NB4 (cell line): Measurements from ENCODE around the gene RGPD8.

Experiments used
- DNase-seq: peaks from one replicate; pipeline ENCODE4 v3.0.0; 2010; ENCODE audit warnings: low read depth
- H3K4me3 ChIP-seq: one replicate; pipeline ENCODE4 v1.5.1; 2011; ENCODE audit warnings: mild to moderate bottlenecking, low read depth, low read length, moderate library complexity
- CTCF ChIP-seq: IDR thresholded peaks from one replicate; pipeline ENCODE4 v1.5.1; 2012; ENCODE audit warnings: low read depth, low read length
- MAX ChIP-seq: IDR thresholded peaks from 2 replicates; pipeline ENCODE4 v1.6.1; 2011; ENCODE audit warnings: low read depth, low read length
- MYC ChIP-seq: IDR thresholded peaks from 2 replicates; pipeline ENCODE4 v1.6.1; 2011; ENCODE audit warnings: low read depth, low read length
- POLR2A ChIP-seq: IDR thresholded peaks from 2 replicates; pipeline ENCODE4 v1.6.1; 2011; ENCODE audit warnings: mild to moderate bottlenecking; ENCODE audit not compliant: insufficient read length; ENCODE audit errors: extremely low read depth

The RGPD8 gene

DNA sequence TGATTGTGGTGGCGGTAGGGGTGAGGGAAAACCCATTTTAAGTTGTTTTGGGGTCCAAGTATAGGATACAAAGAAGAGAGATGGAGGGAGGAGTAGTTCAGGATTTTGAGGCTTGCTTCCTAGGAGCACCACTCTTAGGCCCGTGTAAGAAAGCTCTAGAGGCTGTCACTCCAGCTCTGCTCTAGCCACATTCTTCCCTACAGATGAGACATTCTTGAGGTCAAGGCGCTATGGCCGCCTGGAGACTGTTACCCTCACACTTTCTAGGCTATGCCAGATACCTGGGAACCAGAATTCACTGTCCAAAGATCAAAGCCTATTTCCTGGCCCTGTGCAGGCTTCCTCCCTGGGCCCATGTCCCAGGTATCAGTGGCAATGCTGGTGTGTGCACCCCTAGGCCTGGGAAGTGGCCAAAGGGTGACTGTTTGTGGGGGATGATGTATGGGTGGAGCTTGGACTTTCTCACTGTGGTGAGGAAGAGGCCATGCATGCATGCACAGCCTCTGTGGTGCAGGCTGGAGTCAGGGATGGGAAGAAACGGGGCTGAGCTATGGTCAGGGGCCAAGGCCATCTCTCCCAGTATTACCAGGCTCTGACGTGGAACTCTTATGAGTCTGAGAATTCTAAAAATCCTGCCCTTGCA is 41.5 kb upstream of the RGPD8 start:
- no peak for DNase-seq
- no peak overlapping the region for H3K4me3 ChIP-seq
- TF ChIP-seq MYC (no peak), POLR2A (no peak), MAX (no peak), CTCF (no peak)

DNA sequence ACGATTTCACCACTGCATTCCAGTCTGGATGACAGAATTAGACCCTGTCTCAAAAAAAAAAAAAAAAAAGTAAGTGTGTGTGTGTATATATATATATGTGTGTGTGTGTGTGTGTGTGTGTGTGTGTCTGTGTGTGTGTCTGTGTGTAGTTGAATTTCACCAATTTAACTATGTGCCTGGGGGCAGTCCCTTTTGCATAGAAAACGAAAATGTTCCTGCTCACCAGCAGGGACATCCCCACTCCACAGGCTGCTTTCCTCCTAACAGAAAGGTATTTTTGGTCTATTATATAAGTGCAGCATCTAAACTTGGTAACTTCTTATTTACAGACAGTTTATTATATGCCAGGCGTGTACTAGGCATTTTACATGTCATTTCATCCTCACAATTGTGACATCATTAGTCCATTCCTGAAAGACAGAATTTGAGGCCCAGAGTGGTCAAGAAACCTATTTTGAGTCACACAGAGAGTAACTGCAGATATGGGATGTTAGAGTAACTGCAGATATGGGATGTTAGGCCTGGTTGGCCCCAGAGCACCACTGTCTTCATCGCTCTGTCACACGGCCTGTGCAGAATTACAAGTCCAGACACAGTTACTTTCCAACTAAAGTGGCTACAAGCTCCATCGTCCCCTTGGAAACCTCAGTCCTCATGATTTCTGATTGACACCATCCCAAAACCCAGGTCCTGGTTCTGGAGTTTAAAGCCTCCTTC is 39.3 kb upstream of the RGPD8 start:
- TF ChIP-seq CTCF (no peak), POLR2A (no peak), MYC (no peak), MAX (no peak)

GRCh38 chr2:112465382-112465781 is 31.9 kb upstream of the RGPD8 start:
- TF ChIP-seq POLR2A = no peak
- peak; percentile 8 for TF ChIP-seq CTCF
- no peak for DNase-seq
- no peak overlapping the region for H3K4me3 ChIP-seq

More for the DNA sequence above, 39.3 kb upstream of the RGPD8 start:
- no peak for DNase-seq
- H3K4me3 ChIP-seq = no peak overlapping the region

- TF ChIP-seq MAX = no peak
- no peak for TF ChIP-seq CTCF
- TF ChIP-seq POLR2A = no peak
- no peak for TF ChIP-seq MYC
- DNase-seq = no peak
Measured at GRCh38 chr2:112463256-112463655, 29.8 kb upstream of the RGPD8 start.

GRCh38 chr2:112462178-112462577 is 28.7 kb upstream of the RGPD8 start:
- no peak for TF ChIP-seq CTCF
- no peak for TF ChIP-seq MAX
- no peak for TF ChIP-seq MYC
- TF ChIP-seq POLR2A = no peak
- DNase-seq = no peak
- no peak overlapping the region for H3K4me3 ChIP-seq

More at GRCh38 chr2:112463256-112463655, 29.8 kb upstream of the RGPD8 start:
- no peak overlapping the region for H3K4me3 ChIP-seq
